Measurements from ENCODE around the gene PCARE. TPM values are rescaled to one million over a fixed set of nuclear protein-coding genes. Genes with fewer than 3 reads are reported as not detected.

The PCARE gene
- total and polyA plus RNA-seq, 2 of the 8 experiments (the other 6 are each of a cell fraction or from before 2014, with no cell fraction given): not detected

DNA sequence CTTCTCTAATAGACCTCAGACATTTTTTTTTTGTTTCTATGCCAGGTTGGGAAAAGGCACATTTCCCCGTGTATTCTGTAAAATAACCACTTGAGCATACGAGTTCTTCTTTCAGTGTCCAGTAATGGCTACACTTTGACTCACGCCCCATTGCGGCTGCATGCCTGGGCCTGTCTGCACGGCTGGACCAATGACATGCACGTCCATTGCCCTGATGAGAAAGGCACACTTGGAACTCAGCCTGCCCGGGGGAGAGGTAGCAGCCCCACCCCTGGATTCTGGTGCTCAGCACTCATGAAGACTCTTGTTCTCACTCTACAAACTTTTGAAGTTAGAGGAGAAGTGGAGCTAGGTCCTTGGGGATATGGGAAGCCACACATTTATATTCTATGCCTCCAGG is 5.8 kb downstream of the PCARE start:
- no peak overlapping the region for H3K27ac ChIP-seq (ENCODE audit: low read depth, low read length)
- no peak overlapping the region for H2BK20ac ChIP-seq (ENCODE audit: low read length)
- H3K27me3 ChIP-seq (replicated peaks in 1 of 4; ENCODE audit: control insufficient read depth in 3 of 4, extremely low read depth in 1 of 4, insufficient read depth in 3 of 4, low read length in 3 of 4): no peaks in the 10 kb centered on the region
- H3K9me3 ChIP-seq (ENCODE audit: insufficient read depth in 2 of 2, low read depth in 1 of 2, low read length in 1 of 2): no peaks in the 10 kb centered on the region
- H3K4me2 ChIP-seq (ENCODE audit: insufficient read depth in 1 of 2, low read depth in 2 of 2, low read length in 2 of 2): no peak overlapping the region
- 93% methylated on average over 7 of the region's 7 CpGs; no CpG with 5 or more reads in 1 of the 2 experiments for WGBS, 2 experiments (ENCODE audit: extremely low coverage in 1 of 2, insufficient coverage in 1 of 2, insufficient read length in 1 of 2, insufficient replicate concordance in 2 of 2, low coverage in 1 of 2, low lambda C conversion rate in 2 of 2, missing lambda C conversion rate in 1 of 2)
- no peaks in the 10 kb centered on the region for H3K79me2 ChIP-seq (ENCODE audit: control insufficient read depth in 1 of 2, insufficient read depth in 2 of 2, low read length in 2 of 2)
- DNase-seq (ENCODE audit: low read depth in 1 of 2, low spot score in 2 of 2) (no peak), FAIRE-seq (no peak)
- no peaks in the 10 kb centered on the region for H4K20me1 ChIP-seq (replicated peaks in 1 of 2; ENCODE audit: control insufficient read depth in 1 of 2, insufficient read depth in 2 of 2, low read length in 2 of 2)
- H4K5ac ChIP-seq (ENCODE audit: insufficient read length, low read depth, low read length): no peak overlapping the region
- POLR2A ChIA-PET (ENCODE audit: partially characterized antibody): no interaction called here
- H2BK5ac ChIP-seq (ENCODE audit: low read depth, low read length): no peak overlapping the region
- H3K56ac ChIP-seq (replicated peaks; ENCODE audit: insufficient read length, low read depth, low read length): no peak overlapping the region
- H2BK120ac ChIP-seq (replicated peaks; ENCODE audit: low read depth, low read length): no peak overlapping the region
- H3K9ac ChIP-seq (replicated peaks in 1 of 4; ENCODE audit: extremely low read depth in 1 of 4, low read depth in 3 of 4, low read length in 3 of 4): no peak overlapping the region
- no peak overlapping the region for H3K4ac ChIP-seq (replicated peaks; ENCODE audit: insufficient read length, low read depth, low read length)
- no peak overlapping the region for H3K4me3 ChIP-seq (ENCODE audit: extremely low read depth in 1 of 4, insufficient read depth in 2 of 4, low read depth in 3 of 4, low read length in 4 of 4)
- no peak overlapping the region for H3K18ac ChIP-seq (ENCODE audit: extremely low read depth, low read length)
- no peak overlapping the region for H3K14ac ChIP-seq (ENCODE audit: insufficient read length)
- no peak overlapping the region for H4K91ac ChIP-seq (replicated peaks; ENCODE audit: insufficient read length, low read length)
- no peaks in the 10 kb centered on the region for H3K23me2 ChIP-seq (ENCODE audit: low read depth, low read length)
- no peaks in the 10 kb centered on the region for H3K36me3 ChIP-seq (ENCODE audit: control insufficient read depth in 2 of 4, insufficient read depth in 4 of 4, low read length in 3 of 4)
- H2BK12ac ChIP-seq (ENCODE audit: low read depth, low read length): no peak overlapping the region
- no peak overlapping the region for H4K8ac ChIP-seq (ENCODE audit: extremely low read depth, insufficient read depth, low read length)
- peaks cover 1 to 13% (median 5%) of the 10 kb centered on the region in 4 experiments for H3K4me1 ChIP-seq (replicated peaks in 1 of 4; ENCODE audit: control insufficient read depth in 3 of 4, insufficient read depth in 4 of 4, low read length in 3 of 4)
- no peak overlapping the region for H2AK5ac ChIP-seq (ENCODE audit: low read depth, low read length)
- TF ChIP-seq CHD1 (IDR thresholded peaks at IDR 0.05; ENCODE audit: low read depth, low read length) (no peak), SUZ12 (IDR thresholded peaks at IDR 0.05; ENCODE audit: low read length) (no peak), CHD2 (IDR thresholded peaks at IDR 0.05; ENCODE audit: low read length) (no peak), MAFK (IDR thresholded peaks at IDR 0.05; ENCODE audit: low read depth, low read length) (no peak), KDM5A (IDR thresholded peaks at IDR 0.05; ENCODE audit: low read length) (no peak), CBX5 (IDR thresholded peaks at IDR 0.05; ENCODE audit: low read depth, low read length) (no peak), RAD21 (IDR thresholded peaks at IDR 0.05 in 1 of 2, conservative IDR thresholded peaks at IDR 0.05 in 1 of 2; ENCODE audit: low read depth in 2 of 2, low read length in 2 of 2) (no peak), TAF7 (optimal IDR thresholded peaks at IDR 0.05; ENCODE audit: borderline replicate concordance, low read depth, low read length) (no peak), CBX8 (IDR thresholded peaks at IDR 0.05; ENCODE audit: borderline replicate concordance, low read depth, low read length) (no peak), POLR2AphosphoS5 (IDR thresholded peaks at IDR 0.05; ENCODE audit: low read depth, low read length) (no peak), EP300 (IDR thresholded peaks at IDR 0.05; ENCODE audit: borderline replicate concordance in 1 of 2, low read depth in 2 of 2, low read length in 2 of 2) (no peak), SP1 (IDR thresholded peaks at IDR 0.05; ENCODE audit: low read depth, low read length) (no peak)
- H3K23ac ChIP-seq (ENCODE audit: insufficient read length): no peak overlapping the region
- no peaks in the 10 kb centered on the region for H3K79me1 ChIP-seq (ENCODE audit: low read depth, low read length)
- H2AFZ ChIP-seq (ENCODE audit: low read length): no peak overlapping the region
- H2BK15ac ChIP-seq (ENCODE audit: low read length): no peak overlapping the region
- CTCF ChIA-PET (ENCODE audit: partially characterized antibody): interaction anchor here (0.7 to 1.4 kb wide), 3 partner anchors 42 to 874 kb away, joined by 3 read pairs; no protein-coding TSS in a partner anchor

Data from H1 (cell line).